Endodermal cell (in vitro differentiated cells): ENCODE data around the gene CPSF4. TPM values are rescaled to one million over a fixed set of nuclear protein-coding genes. Genes with fewer than 3 reads are reported as not detected.

Experiments used
- DNase-seq: peaks from one replicate; pipeline ENCODE4 v3.0.0-alpha.2; 2017
- H3K27ac ChIP-seq: 2 replicates; pipeline ENCODE4 v1.5.1; 2013; ENCODE audit warnings: mild to moderate bottlenecking, low read depth, low read length, moderate library complexity
- H3K27me3 ChIP-seq: 2 replicates; pipeline ENCODE4 v1.6.1; 2013; ENCODE audit warnings: mild to moderate bottlenecking, low read length, moderate library complexity; ENCODE audit not compliant: insufficient read depth, control insufficient read depth, poor library complexity, severe bottlenecking
- H3K36me3 ChIP-seq: 2 replicates; pipeline ENCODE4 v1.7.0; 2013; ENCODE audit warnings: mild to moderate bottlenecking, low read length, moderate library complexity; ENCODE audit not compliant: control insufficient read depth, insufficient read depth
- H3K4me1 ChIP-seq: one replicate; pipeline ENCODE4 v1.7.0; 2013; ENCODE audit warnings: low read length; ENCODE audit not compliant: control insufficient read depth, insufficient read depth
- H3K4me3 ChIP-seq: 2 replicates; pipeline ENCODE4 v1.5.1; 2013; ENCODE audit warnings: mild to moderate bottlenecking, low read length, moderate library complexity
- H3K9ac ChIP-seq: 2 replicates; pipeline ENCODE4 v1.6.1; 2013; ENCODE audit warnings: mild to moderate bottlenecking, low read length, moderate library complexity; ENCODE audit not compliant: poor library complexity, severe bottlenecking; ENCODE audit errors: extremely low read depth
- H3K9me3 ChIP-seq: 2 replicates; pipeline ENCODE4 v1.6.1; 2013; ENCODE audit warnings: mild to moderate bottlenecking, low read length, moderate library complexity; ENCODE audit not compliant: control insufficient read depth
- H3K27ac Mint-ChIP-seq: 2 replicates; pipeline ENCODE4 v1.8.0; 2020; ENCODE audit warnings: mixed read lengths
- H3K27me3 Mint-ChIP-seq: 2 replicates; pipeline ENCODE4 v1.8.0; 2021; ENCODE audit warnings: mild to moderate bottlenecking, mixed read lengths; ENCODE audit not compliant: insufficient read depth
- H3K36me3 Mint-ChIP-seq: 2 replicates; pipeline ENCODE4 v1.8.0; 2020; ENCODE audit warnings: low read depth, mixed read lengths
- H3K4me1 Mint-ChIP-seq: 2 replicates; pipeline ENCODE4 v1.8.0; 2020; ENCODE audit warnings: mixed read lengths
- H3K4me3 Mint-ChIP-seq: 2 replicates; pipeline ENCODE4 v1.8.0; 2020; ENCODE audit warnings: mild to moderate bottlenecking, moderate library complexity, mixed read lengths
- H3K9me3 Mint-ChIP-seq: 2 replicates; pipeline ENCODE4 v1.8.0; 2020; ENCODE audit warnings: mild to moderate bottlenecking, mixed read lengths
- WGBS, 2 experiments: methylation state at CpG; one replicate each; pipeline versions ENCODE4 v1.1.5 to v1.1.7; 2013; ENCODE audit warnings: missing lambda C conversion rate in 2 of 2, mixed read lengths in 1 of 2; ENCODE audit not compliant: insufficient coverage in 1 of 2, insufficient read length in 1 of 2; 5-methylcytosine and 5-hydroxymethylcytosine counted together
- total RNA-seq, 2 donors: library from RNA; stranded (reverse); fragmentation: NEBNext Ultra II Directional in 1 of 2; extraction: Animal tissue kit (Norgen Biotek cat#: 25700) in 1 of 2; gene quantifications; 2 replicates in 1 of 2; 3 replicates in 1 of 2; pipeline ENCODE4 v1.2.1, GENCODE V29; 2021
- TF ChIP-seq, protein P1 (sequence below): fragments of 200-600 bp; sonication (generic); conservative IDR thresholded peaks from 2 replicates; pipeline ENCODE4 v1.5.0; 2021; ENCODE audit warnings: antibody characterized with exemption, mild to moderate bottlenecking

The CPSF4 gene
- total RNA-seq, 2 donors from 2014 or later = 87.3 to 126 TPM

DNA sequence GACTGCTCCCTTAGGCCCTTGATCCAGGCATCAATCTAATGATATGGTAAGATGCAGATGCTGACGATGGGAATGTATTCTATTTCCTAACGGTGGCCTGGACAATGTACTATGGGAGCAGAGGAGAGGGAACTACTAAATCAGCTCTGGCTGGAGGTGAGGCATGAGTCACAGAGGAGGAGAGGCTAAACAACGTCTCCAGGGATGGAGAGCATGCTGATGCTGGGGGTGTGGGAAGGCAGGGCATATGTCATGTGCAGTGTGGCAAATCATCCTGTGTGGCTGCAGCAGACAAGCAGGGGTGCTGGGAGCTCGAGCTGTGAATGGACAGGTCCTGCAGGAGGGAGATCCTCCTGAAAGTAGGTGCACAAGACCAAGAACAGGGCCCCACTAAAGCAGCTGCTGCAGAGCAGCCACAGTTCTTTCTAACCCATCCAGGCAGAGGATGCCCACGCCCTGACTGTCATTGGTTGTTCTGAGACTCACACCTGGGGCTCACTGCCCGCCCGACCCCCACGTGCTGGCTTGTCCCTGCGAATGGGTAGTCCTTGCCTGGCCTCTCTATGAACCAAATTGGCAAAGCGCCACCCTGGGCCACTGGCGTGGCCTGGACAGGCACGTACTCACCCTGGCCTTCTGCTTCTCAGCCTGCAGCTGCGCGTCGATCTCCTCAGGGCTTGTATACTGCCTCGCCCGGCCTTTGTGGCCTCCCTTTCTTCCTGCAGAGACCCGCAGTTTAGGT lies 34.3 kb upstream of the CPSF4 start:
- Histone ChIP-seq H3K9ac (no peak overlapping the region), H3K36me3 (peaks cover 49% of the 10 kb centered on the region), H3K9me3 (no peaks in the 10 kb centered on the region), H3K4me1 (peaks cover 8% of the 10 kb centered on the region), H3K27me3 (no peaks in the 10 kb centered on the region), H3K27ac (no peak overlapping the region), H3K4me3 (no peak overlapping the region)
- Mint-ChIP-seq H3K36me3 (peaks cover 41% of the 10 kb centered on the region), H3K27ac (peak overlapping the region; percentile 35), H3K4me3 (no peak overlapping the region), H3K4me1 (peaks cover 14% of the 10 kb centered on the region), H3K27me3 (no peaks in the 10 kb centered on the region), H3K9me3 (no peaks in the 10 kb centered on the region)
- no peak for DNase-seq
- TF ChIP-seq, protein P1, sequence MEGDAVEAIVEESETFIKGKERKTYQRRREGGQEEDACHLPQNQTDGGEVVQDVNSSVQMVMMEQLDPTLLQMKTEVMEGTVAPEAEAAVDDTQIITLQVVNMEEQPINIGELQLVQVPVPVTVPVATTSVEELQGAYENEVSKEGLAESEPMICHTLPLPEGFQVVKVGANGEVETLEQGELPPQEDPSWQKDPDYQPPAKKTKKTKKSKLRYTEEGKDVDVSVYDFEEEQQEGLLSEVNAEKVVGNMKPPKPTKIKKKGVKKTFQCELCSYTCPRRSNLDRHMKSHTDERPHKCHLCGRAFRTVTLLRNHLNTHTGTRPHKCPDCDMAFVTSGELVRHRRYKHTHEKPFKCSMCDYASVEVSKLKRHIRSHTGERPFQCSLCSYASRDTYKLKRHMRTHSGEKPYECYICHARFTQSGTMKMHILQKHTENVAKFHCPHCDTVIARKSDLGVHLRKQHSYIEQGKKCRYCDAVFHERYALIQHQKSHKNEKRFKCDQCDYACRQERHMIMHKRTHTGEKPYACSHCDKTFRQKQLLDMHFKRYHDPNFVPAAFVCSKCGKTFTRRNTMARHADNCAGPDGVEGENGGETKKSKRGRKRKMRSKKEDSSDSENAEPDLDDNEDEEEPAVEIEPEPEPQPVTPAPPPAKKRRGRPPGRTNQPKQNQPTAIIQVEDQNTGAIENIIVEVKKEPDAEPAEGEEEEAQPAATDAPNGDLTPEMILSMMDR = no peak
- WGBS, 2 experiments = 95 to 96% methylated on average over 17 to 18 of the region's 18 CpGs

DNA sequence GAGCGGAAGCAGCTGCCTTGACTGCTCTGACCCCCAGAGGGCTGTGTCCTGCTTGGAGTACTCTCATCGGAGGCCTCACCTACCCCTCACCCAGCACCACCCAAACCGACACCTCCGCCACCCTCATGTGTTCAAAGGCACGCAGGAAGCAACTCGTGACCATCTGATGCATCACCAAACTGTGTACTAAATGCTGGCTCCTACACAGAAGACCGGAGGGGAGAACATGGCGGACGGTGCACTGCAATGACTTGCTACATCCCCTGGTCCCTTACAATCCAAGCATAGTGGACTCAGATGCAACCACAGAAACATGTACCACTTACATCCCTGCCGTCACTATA lies 33.8 kb upstream of the CPSF4 start:
- Mint-ChIP-seq H3K27ac (peak overlapping the region; percentile 35), H3K27me3 (no peaks in the 10 kb centered on the region), H3K9me3 (no peaks in the 10 kb centered on the region), H3K4me1 (peaks cover 17% of the 10 kb centered on the region), H3K36me3 (peaks cover 38% of the 10 kb centered on the region), H3K4me3 (no peak overlapping the region)
- DNase-seq = no peak
- 94 to 97% methylated on average over 8 to 10 of the region's 10 CpGs for WGBS, 2 experiments
- peaks cover 8% of the 10 kb centered on the region for H3K4me1 ChIP-seq
- no peak overlapping the region for H3K9ac ChIP-seq
- no peak overlapping the region for H3K4me3 ChIP-seq
- no peaks in the 10 kb centered on the region for H3K9me3 ChIP-seq
- H3K27ac ChIP-seq = no peak overlapping the region
- TF ChIP-seq, protein P1 = no peak
- H3K36me3 ChIP-seq = peaks cover 44% of the 10 kb centered on the region
- no peaks in the 10 kb centered on the region for H3K27me3 ChIP-seq

DNA sequence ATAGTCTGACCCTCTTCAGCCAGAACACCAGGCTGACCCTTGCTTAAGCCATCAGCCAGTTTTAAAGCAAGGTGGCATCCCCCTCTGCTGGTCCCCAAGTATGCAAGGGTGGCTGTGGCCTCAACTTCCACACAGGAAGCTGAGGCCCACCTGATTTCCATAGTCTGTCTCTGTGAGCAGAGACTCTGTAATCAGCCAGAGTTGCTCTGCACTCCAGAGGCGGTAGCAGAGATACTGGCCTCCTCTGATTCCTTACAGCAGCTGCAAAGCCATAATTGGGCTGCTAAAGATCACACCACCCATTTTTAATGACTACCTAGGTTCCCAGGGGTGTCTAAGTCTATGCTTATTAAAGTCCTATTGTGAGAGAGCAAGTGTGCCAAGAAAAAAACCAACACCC lies 32.2 kb upstream of the CPSF4 start:
- H3K27me3 Mint-ChIP-seq = no peaks in the 10 kb centered on the region
- peaks cover 21% of the 10 kb centered on the region for H3K4me1 Mint-ChIP-seq
- H3K36me3 Mint-ChIP-seq = peaks cover 38% of the 10 kb centered on the region
- Histone ChIP-seq H3K27me3 (no peaks in the 10 kb centered on the region), H3K4me1 (peaks cover 8% of the 10 kb centered on the region), H3K27ac (no peak overlapping the region), H3K9me3 (no peaks in the 10 kb centered on the region), H3K4me3 (peak overlapping the region; percentile 96), H3K36me3 (peaks cover 43% of the 10 kb centered on the region), H3K9ac (no peak overlapping the region)
- H3K4me3 Mint-ChIP-seq = peak overlapping the region; percentile 97
- H3K9me3 Mint-ChIP-seq = no peaks in the 10 kb centered on the region
- TF ChIP-seq, protein P1 = no peak
- DNase-seq = no peak
- H3K27ac Mint-ChIP-seq = no peak overlapping the region
- 94 to 100% methylated on average over 1 of the region's 1 CpG for WGBS, 2 experiments
